NCI-H1417 (cell line): Measurements from ENCODE around the gene TBL1X.

Source experiments
- DNase-seq, 3 experiments: peaks; one replicate each; lab custom pipeline; 2025; lab: John Stamatoyannopoulos, UW

Gene TBL1X

DNA sequence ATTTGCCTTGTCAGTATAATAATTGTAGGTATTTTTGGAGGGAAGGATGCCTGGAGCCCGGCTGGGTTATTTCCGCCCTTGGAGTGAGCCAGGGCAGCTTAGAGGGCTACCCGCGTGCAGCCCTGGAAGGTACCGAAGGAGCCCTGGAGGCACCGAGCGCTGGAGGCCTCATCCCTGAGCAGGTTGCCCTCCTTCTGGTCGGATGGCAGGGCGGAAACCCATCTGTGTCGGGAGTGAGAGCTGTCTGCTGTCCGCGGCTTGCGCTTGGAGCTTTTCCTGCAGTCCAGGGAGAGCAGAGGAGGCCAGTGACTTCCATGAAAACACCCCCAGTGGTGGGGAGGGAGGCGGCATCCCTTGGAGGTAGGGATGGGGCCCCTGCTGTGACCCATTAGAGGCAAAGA lies 122.1 kb downstream of the TBL1X start:
- DNase-seq: peak in 2 of 3 experiments; percentile 62 to 74

DNA sequence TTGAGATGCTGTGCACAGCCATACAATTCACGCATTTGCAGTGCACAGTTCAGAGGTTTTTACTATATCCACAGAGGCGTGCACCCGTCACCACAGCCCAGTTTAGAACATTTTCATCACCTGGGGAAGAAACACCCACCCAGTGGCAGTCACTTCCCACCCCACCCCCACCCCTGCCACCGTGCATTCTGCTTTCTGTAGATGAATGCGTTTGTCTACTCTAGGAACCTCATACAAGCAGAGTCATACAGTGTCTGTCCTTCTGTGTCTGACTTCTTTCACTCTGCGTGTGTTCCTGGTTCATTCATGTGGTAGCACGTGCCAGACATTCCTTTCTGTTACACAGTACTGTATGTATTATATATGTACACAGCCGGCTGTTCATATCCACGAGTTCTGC lies 122.8 kb downstream of the TBL1X start:
- DNase-seq: peak in 1 of 3 experiments; percentile 53

DNA sequence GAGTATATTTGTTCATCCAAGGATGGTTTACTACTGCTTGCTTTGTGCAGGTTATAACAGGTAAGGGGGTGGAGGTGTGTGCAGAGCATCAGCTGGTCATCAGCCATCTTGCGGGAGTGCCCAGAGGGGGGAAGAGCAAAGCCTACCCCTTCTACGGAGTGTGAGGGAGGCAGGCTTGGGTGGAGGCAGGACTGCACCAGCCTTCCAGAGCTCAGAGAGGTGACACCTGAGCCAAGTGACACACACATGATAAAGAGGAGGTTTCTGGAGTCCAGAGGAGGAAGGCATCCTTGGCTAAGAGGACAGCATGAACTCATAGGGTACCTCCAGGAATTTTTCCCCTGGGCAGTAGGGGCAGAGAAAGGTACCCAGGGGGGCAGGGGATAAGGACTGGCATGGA lies 126.6 kb downstream of the TBL1X start:
- no peak for DNase-seq

DNA sequence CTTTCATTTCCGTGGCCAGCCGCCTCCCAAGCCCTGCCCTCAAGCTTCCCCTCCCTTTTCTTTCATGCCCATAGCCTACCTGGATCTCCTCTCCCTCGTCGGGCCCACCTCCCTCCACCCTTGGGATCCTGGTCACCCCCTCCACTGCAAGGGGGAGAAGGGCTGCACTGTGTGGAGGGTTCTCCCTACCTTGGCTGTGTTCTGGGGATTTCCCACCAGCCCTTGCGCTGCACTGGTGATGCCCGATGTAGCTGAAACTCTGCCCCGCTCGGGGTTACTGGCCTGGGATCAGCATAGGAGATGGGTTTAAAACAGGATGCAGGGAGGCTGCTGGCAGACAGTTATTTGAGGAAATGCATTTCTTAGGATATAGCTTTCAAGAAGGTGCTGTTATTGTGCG lies 128.9 kb downstream of the TBL1X start:
- no peak for DNase-seq

DNA sequence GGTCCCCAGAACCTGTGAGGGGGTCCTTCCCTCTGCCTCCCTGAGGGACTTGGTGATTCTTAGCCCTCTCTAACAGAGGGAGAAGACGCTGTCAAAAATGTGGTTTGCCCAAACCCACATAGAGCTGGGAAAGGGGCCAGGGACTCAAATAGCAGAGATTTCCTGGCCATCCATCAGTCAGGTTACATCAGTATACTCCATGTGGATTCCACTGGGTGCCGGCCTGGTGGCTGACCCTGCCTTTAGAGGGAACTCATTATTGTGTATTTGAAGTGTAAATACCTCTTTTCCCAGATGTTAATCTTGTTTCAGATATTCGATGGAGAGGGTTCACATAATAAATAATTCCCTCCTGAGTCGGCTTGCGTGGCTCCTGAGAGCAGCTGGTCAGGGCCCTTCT lies 130.3 kb downstream of the TBL1X start:
- DNase-seq: no peak

DNA sequence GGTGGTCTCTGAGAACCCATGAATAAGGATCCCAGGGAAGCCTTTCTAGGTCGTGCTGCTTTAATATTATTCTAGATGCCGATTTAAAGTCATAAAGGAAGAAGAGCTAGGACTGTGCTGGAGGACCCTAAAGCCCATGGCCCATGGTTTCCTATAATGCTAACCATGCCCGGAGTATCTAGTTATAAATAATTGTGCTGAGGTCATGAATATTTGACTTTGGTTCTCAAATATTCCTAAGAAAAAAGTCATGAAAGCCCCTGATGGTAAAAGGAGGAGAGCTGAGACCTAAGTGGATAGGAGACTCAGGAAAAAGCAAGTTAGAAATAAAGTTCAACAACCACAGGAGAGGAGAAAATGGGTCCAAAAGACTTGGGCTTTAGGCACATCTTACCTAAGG lies 132.0 kb downstream of the TBL1X start:
- DNase-seq: no peak

DNA sequence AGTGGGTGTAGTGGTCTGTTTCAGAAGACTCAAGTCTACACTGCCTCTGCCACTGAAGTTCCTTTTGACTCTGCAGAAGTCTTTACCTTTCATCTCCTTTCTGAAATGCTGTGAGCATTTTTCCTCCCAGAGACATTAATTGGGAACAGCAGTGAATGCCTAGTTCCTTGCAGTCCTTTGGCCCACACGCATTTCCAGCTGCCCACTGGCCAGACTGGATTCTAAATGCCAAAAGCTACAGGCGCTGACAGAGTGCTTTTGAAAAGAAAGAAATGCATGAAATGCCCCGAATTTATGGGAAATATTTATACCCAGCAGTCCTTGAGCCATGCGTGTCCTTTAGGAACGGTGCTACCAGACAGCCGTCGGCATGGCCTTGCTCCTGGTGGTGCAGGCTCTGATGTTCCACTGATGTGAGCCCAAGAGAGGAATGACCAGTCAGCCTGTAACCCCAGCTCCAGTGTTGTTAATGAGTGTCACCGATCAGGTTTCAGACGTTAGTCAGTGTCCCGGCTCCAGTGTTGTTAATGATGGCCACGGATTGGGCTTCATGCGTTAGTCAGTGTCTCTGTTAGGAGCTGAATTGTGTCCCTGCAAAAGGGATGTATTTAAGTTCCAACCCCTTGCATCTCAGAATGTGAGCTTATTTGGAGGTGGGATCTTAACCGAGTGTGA lies 132.6 kb downstream of the TBL1X start:
- no peak for DNase-seq

DNA sequence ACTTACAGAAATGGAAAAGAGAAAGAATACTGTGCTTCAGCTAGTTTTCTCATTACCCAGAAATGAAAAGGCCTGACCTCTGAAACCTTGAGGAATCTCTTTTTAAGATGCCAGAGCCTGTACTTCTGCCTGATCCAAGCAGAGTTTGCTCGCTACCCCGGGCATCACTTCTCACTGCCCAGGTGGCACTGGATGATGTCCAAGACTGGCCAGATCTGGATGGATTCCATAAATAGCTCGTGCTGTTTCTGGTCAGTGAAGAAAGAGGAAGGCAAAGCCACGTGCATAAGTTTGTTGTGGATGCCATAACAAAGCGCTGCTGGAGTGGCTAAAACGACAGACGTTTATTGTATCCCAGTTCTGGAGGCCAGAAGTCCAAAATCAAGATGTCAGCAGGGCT lies 133.5 kb downstream of the TBL1X start:
- no peak for DNase-seq

DNA sequence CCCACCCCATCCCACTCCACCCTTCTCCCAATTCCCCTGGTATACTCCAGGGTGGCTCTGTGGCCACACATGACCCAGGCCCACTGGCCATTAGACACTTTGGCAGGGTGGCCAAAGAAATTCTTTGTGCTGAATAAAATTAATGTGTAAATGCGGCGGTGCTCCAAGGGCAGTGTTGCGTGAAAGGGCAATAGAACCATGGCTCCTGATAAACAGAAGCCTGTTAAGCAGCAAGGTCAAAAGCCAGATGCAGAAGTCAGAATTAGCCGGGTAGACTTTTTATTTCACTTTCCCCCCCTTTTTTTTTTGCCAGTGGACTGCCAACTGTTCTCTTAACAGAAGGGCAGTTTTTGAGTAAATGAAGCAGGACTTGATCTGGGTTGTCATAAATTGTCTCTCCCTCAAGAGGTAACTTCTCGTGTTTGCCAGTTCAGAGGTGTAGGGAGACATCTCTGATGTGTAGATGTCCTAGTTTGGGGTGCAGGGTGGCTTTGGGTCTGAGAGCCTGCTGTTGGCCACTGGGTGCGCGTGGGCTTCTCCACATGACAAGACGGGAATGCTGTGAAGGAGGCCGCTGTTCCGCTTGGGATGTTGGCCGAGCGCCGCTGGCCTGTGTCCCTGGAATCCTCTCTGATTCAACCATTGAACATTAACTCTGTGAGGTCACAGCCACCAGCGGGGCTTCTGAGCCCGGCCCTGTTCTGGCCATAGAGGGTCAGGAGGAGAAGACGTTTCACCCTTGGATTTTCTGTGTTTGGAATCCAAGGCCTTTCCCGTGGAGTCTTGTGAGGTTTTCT lies 139.5 kb downstream of the TBL1X start:
- DNase-seq: no peak

DNA sequence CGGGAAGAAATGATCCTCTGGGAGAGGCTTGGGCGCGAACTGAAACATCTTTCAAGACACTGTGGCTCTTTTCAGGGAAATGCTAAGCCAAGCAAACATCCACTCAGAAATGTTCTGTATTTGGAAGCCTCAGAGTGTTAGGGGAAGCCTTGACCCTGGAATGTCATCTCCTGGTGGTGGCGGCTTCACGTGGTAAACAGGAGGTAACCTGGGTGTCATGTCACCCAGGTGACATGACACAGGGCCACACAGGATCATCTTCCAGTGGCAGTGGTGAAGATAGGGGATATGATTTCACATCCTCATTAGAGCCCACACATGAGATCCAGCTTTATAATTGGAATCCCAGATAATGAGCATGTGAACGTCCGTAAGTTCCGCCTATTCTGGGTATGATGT lies 140.0 kb downstream of the TBL1X start:
- DNase-seq: no peak

DNA sequence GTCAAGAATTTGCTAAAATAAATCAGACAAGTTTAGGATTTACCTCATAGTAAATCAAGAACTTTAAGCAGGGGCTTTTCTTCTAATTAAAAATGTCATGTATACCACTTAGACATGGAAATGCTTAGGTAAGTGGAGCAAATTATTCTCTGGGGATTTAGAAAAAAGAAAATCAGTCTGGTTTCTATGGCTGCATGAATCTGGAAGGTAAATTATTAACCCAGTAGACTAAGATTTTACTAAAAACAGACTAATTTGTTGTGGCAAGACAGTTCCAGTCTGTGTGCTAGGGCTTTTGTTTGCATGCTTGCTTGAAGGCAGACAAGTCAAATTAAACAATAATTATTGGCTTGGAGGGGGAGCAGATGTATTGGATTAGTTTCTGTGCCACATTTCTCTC lies 140.6 kb downstream of the TBL1X start:
- no peak for DNase-seq

DNA sequence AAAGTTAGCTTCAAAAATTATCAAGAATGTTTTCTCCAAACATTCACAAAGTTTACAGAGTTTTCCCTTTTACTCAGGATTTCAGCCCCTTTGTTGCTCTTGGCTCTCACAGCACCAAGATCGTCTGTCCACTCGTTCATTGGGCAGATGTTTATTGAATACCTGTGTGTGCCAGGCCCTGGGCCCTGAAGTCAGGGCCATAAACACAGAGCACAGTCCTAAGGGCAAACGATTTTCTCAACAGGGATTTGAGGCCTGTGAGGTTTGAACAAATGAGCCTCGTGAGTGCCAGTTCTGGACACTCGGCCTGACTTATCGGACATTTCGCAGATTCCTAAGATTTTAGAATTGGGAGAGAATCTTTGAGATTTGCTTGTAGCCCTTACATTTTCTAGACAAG lies 142.1 kb downstream of the TBL1X start:
- DNase-seq: no peak

DNA sequence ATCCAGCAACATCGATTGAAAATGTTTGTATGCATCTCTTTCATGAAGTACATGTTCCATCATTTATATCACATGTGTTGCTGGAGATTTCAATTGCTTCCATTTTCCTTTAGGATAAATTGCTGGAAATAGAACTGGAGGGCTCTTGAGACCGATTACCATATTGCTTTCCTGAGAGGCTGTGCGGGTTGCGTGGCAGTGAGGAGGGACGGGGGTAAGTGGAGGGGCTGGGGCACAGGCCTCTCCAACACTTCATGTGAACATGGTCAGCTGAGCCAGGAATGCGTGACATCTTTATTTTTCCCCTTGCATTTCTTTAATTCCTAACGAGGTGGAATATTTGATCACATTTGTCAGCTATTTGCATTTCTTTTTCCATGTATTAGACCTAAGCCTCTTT lies 144.6 kb downstream of the TBL1X start:
- DNase-seq: peak in 2 of 3 experiments; percentile 55 to 83

DNA sequence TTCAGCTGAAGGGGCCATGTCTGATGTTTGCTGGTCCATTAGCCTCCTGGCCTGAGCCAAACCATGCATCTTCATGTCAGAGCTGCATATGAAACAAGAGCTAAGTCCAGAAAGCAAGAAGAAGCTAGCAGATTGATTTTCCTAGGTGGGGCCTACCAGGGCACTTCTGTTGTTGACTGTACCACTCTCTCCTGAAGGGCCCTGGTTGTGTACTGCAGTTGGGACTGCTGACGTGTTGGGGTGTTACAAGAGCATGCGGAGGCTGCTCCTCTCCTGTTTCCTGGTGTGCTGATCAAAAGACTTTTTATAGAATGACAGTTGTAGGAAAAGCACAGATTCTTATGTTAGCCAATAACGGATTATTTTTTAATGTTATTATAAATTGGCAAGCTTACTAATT lies 145.1 kb downstream of the TBL1X start:
- DNase-seq: peak in 1 of 3 experiments; percentile 51

DNA sequence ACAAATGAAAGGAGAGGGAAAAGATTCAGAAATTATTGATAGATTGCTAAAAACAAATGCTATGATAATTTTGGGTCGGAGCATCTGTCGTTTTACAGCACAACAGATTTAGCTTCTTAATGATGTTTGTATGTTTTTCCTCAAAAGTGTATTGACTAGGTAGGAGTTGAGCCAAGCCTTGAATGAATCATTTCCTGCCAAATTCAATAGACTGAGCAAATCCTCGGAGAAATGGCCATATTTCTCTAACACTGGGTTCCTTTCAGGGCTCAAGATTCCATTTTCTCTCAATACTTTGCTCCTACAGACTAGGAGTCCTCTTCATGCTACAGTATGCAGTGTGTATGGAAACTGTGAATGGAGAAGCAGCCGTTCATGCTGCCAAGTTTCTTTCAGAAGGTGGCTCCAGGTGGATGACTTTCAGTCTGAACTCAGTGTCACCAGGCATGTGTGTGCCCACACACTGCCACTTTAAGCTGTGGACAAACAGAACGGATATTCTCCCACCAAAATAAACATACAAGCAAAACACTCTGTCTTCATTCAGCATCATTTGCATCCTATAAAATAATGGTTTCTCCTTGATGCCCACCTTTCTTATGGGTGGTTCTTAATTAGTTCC lies 146.0 kb downstream of the TBL1X start:
- no peak for DNase-seq

DNA sequence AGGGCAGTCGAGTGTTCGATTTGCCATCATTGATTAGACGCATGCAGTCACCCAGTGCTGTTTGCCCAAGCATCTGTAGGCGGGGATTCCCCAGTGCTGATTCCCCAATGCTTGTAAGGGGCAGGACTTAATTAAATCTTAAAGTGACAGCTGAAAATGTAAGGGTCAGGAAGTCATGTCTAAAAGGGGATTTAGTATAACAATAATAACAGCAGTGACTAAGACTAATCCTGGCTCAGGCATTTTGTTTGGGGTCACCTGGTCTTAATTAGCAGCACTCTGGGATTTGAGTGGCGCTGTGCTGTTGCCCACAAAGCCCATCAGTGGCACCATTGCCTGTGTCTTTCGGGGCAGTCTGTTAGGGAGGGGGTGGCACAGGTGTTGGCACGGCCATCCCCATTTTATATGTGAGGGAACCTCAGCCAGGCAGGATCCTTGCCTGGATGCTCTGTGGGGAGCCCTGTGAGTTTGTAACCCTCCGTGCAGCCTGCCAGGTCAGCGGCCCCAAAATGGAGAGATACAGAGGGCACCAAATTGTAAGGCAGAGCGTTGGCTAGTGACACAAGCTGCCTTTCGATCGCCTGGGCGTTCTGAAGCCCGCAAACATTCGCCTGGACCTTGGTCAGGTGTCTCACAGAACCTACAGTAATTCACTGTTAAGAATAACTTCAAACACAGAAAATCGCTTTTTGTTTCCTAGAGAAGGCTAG lies 146.7 kb downstream of the TBL1X start:
- DNase-seq: peak in 2 of 3 experiments; percentile 77 to 86

DNA sequence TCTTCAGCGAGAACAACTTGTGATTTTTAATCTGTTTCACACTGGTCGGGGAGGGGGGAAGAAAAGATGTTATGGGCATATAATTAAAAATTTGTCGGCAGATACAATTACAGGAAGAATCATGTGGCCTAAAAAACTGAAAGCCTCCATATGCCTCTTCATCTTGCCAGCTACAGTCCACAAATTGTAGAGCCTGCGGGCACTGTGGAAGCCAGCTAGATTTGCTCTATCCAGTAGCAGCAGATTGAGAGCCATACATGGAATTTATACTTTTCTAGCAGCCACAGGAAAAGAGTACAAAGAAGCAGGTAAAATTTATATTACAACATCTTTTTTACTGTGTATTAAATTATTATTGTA lies 147.3 kb downstream of the TBL1X start:
- DNase-seq: peak in 1 of 3 experiments; percentile 86

DNA sequence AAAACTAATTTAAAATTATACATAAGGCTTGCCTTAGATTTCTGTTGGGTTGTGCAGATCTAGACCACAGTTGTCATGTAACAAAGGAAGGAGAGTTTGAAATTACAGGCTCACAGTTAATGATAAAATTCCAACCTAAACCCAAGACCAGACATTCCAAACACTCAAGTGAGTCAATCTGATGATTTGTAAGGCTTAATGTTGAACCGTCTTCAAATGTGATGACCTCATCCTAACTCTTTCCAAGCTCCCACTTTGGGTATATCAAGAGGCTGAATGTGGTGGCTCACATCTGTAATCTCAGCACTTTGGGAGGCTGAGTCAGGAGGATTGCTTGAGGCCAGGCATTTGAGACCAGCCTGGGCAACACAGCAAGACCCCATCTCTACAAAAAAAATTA lies 149.2 kb downstream of the TBL1X start:
- no peak for DNase-seq

DNA sequence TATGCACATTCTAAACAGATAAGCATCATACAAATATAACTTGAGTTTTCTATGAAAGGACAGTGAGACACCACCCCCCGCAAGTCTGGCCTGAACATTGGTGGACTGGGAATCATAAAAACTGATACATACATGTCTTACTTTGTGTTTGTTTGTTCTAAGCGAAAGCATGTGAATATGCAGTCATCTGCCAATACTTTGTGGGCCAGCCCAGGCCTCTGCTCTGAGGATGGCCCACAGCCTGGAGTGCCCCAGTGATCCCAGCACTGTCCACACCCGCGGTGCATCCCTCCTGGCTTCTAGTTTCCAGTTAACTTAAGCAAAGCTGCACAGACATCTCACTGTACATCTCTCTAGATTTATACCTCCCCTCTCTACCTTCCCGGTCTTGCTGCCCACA lies 154.3 kb downstream of the TBL1X start:
- no peak for DNase-seq

DNA sequence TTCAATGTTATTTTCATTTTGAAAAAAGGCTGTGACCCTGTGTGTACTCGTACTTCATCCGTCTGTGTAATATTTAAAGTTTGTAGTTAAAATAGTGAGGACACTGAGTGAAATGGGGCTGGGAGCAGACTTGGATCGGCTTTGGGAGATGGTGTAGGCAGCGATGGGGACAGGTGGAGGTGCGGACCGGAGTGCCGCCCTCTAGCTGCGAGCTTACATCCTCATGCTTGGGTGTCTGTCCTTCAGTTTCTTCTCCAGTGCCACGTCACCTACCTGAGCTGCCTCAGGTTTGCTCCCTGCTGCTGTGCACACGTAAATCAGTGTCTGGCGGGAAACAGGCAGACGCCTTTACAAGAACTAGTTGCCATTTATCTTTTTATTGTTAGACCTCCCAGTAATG lies 154.7 kb downstream of the TBL1X start:
- DNase-seq: peak in 1 of 3 experiments; percentile 28

DNA sequence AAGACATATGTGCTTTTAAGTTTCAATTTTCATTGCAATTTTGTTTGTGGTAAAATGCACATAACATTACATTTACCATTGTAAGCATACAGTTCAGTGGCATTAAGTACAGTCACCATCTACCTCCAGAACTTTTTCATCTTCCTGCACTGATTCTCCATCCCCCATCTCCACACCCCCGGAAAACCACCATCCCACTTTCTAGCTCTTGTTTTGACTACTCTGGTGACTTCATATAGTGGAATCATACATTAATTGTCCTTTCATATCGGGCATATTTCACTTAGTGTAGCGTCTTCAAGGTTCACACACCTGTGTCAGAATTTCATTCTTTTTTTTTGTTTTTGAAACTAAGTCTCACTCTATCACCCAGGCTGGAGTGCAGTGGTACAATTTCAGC lies 157.3 kb downstream of the TBL1X start:
- no peak for DNase-seq

DNA sequence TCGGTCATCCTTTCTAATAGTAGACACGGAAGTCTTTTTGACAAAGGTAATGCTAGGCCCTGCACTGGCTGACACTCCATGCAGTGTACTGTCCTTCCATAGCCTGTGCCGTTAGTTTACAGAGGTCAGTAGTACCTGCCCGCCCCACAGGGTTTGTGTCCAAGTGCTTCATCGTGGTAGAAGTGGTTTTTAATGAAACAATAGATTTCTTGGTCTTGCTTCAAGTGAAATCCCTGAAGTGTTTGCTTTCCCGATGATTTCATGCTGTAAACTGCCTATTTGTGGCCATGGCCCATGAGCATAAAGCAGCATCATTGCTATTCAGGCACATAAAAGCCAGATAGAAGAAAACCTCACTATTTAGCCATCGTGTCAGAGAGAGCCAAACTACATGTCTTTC lies 161.5 kb downstream of the TBL1X start:
- peak in 2 of 3 experiments; percentile 66 to 87 for DNase-seq

DNA sequence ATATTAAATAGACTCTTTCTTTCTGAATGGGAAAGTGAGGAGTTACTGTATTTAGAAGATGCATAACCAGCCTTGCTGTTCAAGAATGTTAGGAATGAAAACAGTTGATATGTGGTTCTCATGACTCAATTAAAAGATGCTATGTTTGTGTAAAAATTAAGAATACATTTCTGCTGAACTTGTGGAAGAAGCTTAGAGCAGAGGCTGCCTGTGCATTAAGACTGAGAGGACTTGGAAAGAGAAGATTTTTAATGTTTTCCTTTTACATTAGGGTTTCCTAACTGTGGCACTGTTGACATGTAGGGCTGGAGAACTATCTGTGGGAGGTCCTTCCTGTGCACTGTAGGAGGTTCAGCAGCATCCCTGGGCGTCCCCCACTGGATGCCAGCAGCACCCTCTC lies 163.1 kb downstream of the TBL1X start:
- no peak for DNase-seq
